GM12875 (cell line): ENCODE results near the gene VTN.
A peak's percentile ranks its signal among the peaks of the same experiment; 100 is the strongest.

Experiments used
- H3K4me3 ChIP-seq: one replicate; pipeline ENCODE4 v1.5.1; 2011; ENCODE audit warnings: low read depth, low read length, control low read depth
- TF ChIP-seq, protein P1 (sequence below): IDR thresholded peaks from 2 replicates; pipeline ENCODE4 v1.5.1; 2011; ENCODE audit warnings: low read depth, mild to moderate bottlenecking, control low read depth, inconsistent platforms, low read length, moderate library complexity, borderline replicate concordance; ENCODE audit not compliant: insufficient read depth

The VTN gene

DNA sequence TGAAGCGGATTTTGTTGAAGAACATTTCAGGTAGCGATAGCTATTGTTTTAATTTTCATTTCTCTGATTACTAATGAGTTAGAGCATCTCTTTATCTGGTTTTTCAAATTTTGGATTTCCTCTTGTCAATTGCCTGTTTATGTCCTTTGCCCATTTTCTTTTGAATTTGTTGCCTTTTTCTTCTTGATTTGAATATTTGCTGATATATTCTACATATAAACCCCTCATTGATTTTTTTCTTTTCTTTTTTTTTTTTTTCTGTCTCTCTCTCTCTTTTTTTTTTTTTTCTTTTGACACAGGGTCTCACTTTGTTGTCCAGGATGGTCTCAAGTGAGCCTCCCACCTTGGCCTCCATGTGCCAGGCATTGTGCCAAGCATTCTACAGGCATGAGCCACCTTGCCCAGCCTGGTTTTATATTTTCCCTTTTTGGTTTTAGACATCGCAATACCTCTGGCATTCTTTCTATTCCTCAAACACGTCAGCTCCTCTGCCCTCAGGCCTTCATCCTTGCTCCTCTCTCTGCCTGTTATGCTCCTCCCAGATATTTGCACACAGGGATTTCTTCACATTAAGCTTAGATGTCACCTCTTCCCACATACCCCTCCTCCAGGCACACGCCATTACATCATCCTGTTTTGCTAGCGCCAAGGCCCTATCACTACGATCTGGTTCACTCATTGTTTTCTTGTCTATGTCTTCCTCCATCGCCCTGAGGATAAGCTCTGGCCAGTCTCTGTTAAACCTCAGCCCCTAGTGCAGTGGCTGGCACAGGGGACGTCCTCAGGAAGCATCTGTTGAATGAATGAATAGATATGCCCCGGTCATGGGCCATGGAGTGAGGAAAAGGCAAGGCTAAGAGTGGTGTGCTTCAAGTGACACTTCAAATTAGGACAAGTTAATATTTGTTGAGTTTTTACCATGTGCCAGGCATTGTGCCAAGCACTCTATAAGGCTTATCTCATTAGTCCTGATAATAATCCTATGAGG is 10.0 kb upstream of the VTN start:
- H3K4me3 ChIP-seq, result no peak overlapping the region
- TF ChIP-seq, protein P1, sequence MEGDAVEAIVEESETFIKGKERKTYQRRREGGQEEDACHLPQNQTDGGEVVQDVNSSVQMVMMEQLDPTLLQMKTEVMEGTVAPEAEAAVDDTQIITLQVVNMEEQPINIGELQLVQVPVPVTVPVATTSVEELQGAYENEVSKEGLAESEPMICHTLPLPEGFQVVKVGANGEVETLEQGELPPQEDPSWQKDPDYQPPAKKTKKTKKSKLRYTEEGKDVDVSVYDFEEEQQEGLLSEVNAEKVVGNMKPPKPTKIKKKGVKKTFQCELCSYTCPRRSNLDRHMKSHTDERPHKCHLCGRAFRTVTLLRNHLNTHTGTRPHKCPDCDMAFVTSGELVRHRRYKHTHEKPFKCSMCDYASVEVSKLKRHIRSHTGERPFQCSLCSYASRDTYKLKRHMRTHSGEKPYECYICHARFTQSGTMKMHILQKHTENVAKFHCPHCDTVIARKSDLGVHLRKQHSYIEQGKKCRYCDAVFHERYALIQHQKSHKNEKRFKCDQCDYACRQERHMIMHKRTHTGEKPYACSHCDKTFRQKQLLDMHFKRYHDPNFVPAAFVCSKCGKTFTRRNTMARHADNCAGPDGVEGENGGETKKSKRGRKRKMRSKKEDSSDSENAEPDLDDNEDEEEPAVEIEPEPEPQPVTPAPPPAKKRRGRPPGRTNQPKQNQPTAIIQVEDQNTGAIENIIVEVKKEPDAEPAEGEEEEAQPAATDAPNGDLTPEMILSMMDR, result no peak

DNA sequence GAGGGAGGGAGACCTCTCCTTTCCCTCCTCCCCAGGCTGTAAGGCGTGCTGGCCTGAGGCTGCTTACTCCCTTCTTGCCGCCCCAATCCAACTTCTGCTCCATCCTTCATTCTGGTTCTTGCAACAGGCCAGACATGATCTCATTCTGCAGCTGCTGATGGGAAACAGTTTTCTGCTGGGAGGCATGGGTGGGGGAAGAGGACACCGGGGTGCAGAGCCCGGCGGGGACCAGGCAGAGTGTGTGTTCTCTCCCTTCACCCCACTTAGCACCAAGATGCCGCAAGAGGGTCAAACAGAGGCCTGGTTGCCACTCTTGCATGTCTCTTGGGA is 2.8 kb upstream of the VTN start:
- H3K4me3 ChIP-seq, result peak overlapping the region; percentile 85

DNA sequence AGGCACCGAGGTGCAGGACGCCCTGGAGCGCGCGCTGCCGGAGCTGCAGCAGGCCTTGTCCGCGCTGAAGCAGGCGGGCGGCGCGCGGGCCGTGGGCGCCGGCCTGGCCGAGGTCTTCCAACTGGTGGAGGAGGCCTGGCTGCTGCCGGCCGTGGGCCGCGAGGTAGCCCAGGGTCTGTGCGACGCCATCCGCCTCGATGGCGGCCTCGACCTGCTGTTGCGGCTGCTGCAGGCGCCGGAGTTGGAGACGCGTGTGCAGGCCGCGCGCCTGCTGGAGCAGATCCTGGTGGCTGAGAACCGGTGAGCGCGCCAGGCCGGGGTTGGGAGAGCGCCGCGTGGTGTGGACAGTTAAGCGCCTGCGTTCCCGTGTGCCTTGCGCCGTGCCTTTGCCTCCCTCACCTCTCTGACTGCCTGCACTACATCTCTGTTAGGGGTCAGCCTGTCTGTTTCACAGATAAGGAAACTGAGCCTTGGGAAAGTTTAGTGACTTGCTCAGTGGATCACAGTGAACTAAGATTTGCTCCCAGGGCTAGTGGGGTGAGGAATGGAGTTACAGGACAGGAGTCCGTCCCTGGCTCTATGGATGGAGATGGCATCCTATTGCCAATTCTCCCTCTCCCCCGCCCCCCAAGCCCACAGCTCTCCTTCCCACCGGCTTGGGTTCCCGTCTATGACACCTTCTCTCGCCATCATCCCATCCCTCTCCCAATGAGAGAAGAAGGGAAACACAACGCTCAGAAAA is 2.3 kb upstream of the VTN start:
- TF ChIP-seq, protein P1, result no peak
- H3K4me3 ChIP-seq, result peak overlapping the region; percentile 85

More for the DNA sequence above, 2.8 kb upstream of the VTN start:
- TF ChIP-seq, protein P1, result no peak

DNA sequence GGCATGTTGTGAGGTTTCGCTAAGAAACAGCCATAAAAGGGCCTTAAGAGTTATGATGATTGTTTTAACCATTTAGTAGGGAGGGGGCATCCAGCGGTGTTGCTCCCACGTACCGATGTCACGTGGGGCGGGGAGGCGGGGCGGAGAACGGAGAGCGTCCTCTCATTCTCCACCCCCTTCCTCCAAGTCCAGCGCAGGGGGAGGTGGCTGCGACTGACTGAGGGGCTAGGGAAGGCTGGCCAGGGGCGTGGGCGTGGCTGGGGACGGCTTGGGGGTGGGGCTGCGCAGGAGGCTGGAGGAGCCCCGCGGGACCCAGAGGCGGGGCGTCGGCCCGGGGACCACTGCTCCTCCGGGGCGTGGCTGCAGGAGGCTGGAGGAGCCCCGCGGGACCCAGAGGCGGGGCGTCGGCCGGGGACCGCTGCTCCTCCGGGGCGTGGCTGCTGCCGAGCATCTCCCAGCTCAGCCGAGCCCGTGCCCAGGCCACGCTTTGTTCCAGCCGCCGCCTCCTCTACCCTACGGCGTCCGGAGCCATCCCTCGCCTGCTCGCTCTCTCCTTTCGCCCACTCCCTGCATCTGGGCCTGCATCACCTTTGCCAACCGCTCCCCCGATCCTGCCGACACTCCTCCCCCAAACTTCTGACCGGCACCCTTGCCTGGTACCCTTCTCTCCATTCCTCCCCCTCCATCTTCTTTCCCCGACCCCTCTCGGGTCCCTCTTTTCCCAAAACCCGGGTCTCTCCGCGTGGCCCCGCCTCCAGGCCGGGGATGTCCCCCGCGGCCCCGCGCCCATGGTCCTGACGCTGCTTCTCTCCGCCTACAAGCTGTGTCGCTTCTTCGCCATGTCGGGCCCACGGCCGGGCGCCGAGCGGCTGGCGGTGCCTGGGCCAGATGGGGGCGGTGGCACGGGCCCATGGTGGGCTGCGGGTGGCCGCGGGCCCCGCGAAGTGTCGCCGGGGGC is 1.4 kb upstream of the VTN start, which contains the start of gene SARM1:
TSS of gene SARM1 (plus strand) at position 450 of the 958 bp plus-strand sequence. CDS start at position 789, 339 bp downstream.
- TF ChIP-seq, protein P1, result no peak
- H3K4me3 ChIP-seq, result peak within 1 kb of the TSS; percentile 85

DNA sequence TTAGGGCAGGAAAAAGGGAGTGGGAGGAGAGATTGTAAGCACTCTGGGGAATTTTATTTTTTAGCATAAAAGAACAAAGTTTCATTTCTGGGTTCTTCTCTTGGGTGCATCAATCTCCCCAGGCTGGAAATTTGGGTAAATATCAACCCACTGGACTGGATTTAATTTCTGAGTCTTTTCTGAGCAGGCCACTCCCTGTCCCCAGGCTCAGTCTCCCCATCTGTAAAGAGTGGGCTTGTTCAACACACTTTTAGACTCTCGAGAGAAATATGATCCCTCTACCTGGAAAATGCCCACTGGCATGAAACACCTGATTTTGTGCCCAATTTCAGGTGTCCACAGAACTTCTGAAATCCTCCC is 617 bp upstream of the VTN start:
- TF ChIP-seq, protein P1, result no peak
- H3K4me3 ChIP-seq, result no peak overlapping the region

DNA sequence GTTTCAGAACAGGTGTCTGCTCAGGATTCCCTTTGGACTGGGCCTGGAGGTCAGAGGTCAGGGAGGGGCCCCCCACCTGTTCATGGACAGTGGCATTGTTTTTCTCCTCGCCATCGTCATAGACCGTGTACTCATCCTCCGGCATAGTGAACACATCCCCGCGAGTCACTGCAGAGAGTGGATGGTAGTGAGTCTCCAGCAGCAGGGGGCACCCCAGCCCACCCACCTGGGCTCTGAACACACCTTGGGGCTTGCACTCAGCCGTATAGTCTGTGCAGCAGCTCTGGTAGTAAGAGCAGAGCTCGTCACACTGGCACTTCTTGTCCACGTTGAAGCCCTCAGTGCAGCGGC is 448 bp downstream of the VTN start:
- H3K4me3 ChIP-seq, result no peak overlapping the region
- TF ChIP-seq, protein P1, result no peak
